ENCODE results near the gene SMARCD2.
"Not testable (repeated sequence)": the region's sequence is repeated elsewhere in the genome, so short reads cannot be mapped to it uniquely, and the experiment has no call there.

SMARCD2 gene

GRCh38 chr17:63842540-63843386, at the start of gene SMARCD2:
SMARCD2 (minus strand) TSS chr17:63842685; CDS start chr17:63842674, 11 bp downstream.
- peaks cover 14% of the 10 kb centered on the region for H3K27me3 ChIP-seq (ENCODE audit: control insufficient read depth, insufficient read depth, low read length)
- H3K36me3 ChIP-seq (ENCODE audit: control insufficient read depth, insufficient read depth, low read length): no peaks in the 10 kb centered on the region
- peak within 1 kb of the TSS; percentile 85 for H3K27ac ChIP-seq (ENCODE audit: low read depth, low read length)

GRCh38 chr17:63889026-63889848, 46.8 kb upstream of the SMARCD2 start:
- H3K9ac ChIP-seq (ENCODE audit: low read depth, low read length); H3K4me3 ChIP-seq (ENCODE audit: low read depth, low read length); H3K4me1 ChIP-seq (ENCODE audit: control insufficient read depth, insufficient read depth, low read length); H3K27ac ChIP-seq (ENCODE audit: low read depth, low read length); H3K27me3 ChIP-seq (ENCODE audit: control insufficient read depth, insufficient read depth, low read length); H3K9me3 ChIP-seq (ENCODE audit: control insufficient read depth, insufficient read depth, low read length); H3K36me3 ChIP-seq (ENCODE audit: control insufficient read depth, insufficient read depth, low read length): not testable (repeated sequence)

More at GRCh38 chr17:63842540-63843386, at the start of gene SMARCD2:
- Histone ChIP-seq H3K9ac (ENCODE audit: low read depth, low read length) (peak within 1 kb of the TSS; percentile 62), H3K9me3 (ENCODE audit: control insufficient read depth, insufficient read depth, low read length) (no peaks in the 10 kb centered on the region), H3K4me3 (ENCODE audit: low read depth, low read length) (peak within 1 kb of the TSS; percentile 83), H3K4me1 (ENCODE audit: control insufficient read depth, insufficient read depth, low read length) (peaks cover 29% of the 10 kb centered on the region)

GRCh38 chr17:63885119-63885518, 42.6 kb upstream of the SMARCD2 start:
- not testable (repeated sequence) for H3K4me1 ChIP-seq (ENCODE audit: control insufficient read depth, insufficient read depth, low read length); H3K9ac ChIP-seq (ENCODE audit: low read depth, low read length); H3K27me3 ChIP-seq (ENCODE audit: control insufficient read depth, insufficient read depth, low read length); H3K4me3 ChIP-seq (ENCODE audit: low read depth, low read length); H3K9me3 ChIP-seq (ENCODE audit: control insufficient read depth, insufficient read depth, low read length); H3K27ac ChIP-seq (ENCODE audit: low read depth, low read length); H3K36me3 ChIP-seq (ENCODE audit: control insufficient read depth, insufficient read depth, low read length)

GRCh38 chr17:63882626-63883126, 40.2 kb upstream of the SMARCD2 start:
- not testable (repeated sequence) for H3K27ac ChIP-seq (ENCODE audit: low read depth, low read length); H3K4me3 ChIP-seq (ENCODE audit: low read depth, low read length); H3K27me3 ChIP-seq (ENCODE audit: control insufficient read depth, insufficient read depth, low read length); H3K9ac ChIP-seq (ENCODE audit: low read depth, low read length); H3K9me3 ChIP-seq (ENCODE audit: control insufficient read depth, insufficient read depth, low read length); H3K4me1 ChIP-seq (ENCODE audit: control insufficient read depth, insufficient read depth, low read length); H3K36me3 ChIP-seq (ENCODE audit: control insufficient read depth, insufficient read depth, low read length)

- Histone ChIP-seq H3K9me3 (ENCODE audit: control insufficient read depth, insufficient read depth, low read length) (no peaks in the 10 kb centered on the region), H3K9ac (ENCODE audit: low read depth, low read length) (no peak within 1 kb of the TSS), H3K4me3 (ENCODE audit: low read depth, low read length) (no peak within 1 kb of the TSS), H3K27ac (ENCODE audit: low read depth, low read length) (no peak within 1 kb of the TSS), H3K4me1 (ENCODE audit: control insufficient read depth, insufficient read depth, low read length) (peaks cover 4% of the 10 kb centered on the region; the same call in 1 of the 2 replicates), H3K27me3 (ENCODE audit: control insufficient read depth, insufficient read depth, low read length) (no peaks in the 10 kb centered on the region), H3K36me3 (ENCODE audit: control insufficient read depth, insufficient read depth, low read length) (no peaks in the 10 kb centered on the region)
Observed at GRCh38 chr17:63881935-63882601, 39.6 kb upstream of the SMARCD2 start, which contains the start of gene GH2. GH2 (minus strand) TSS chr17:63881944; CDS start chr17:63881801, 143 bp downstream.

- H3K27me3 ChIP-seq (ENCODE audit: control insufficient read depth, insufficient read depth, low read length); H3K27ac ChIP-seq (ENCODE audit: low read depth, low read length); H3K9me3 ChIP-seq (ENCODE audit: control insufficient read depth, insufficient read depth, low read length); H3K4me1 ChIP-seq (ENCODE audit: control insufficient read depth, insufficient read depth, low read length); H3K4me3 ChIP-seq (ENCODE audit: low read depth, low read length); H3K9ac ChIP-seq (ENCODE audit: low read depth, low read length); H3K36me3 ChIP-seq (ENCODE audit: control insufficient read depth, insufficient read depth, low read length): not testable (repeated sequence)
Observed at GRCh38 chr17:63881337-63881736, 38.9 kb upstream of the SMARCD2 start.

- Histone ChIP-seq H3K4me3 (ENCODE audit: low read depth, low read length) (no peak overlapping the region), H3K27ac (ENCODE audit: low read depth, low read length) (no peak overlapping the region), H3K9me3 (ENCODE audit: control insufficient read depth, insufficient read depth, low read length) (no peaks in the 10 kb centered on the region), H3K27me3 (ENCODE audit: control insufficient read depth, insufficient read depth, low read length) (no peaks in the 10 kb centered on the region), H3K4me1 (ENCODE audit: control insufficient read depth, insufficient read depth, low read length) (peaks cover 4% of the 10 kb centered on the region; the same call in 1 of the 2 replicates), H3K36me3 (ENCODE audit: control insufficient read depth, insufficient read depth, low read length) (no peaks in the 10 kb centered on the region), H3K9ac (ENCODE audit: low read depth, low read length) (no peak overlapping the region)
Observed at GRCh38 chr17:63880706-63881105, 38.2 kb upstream of the SMARCD2 start.

- not testable (repeated sequence) for H3K27ac ChIP-seq (ENCODE audit: low read depth, low read length); H3K4me1 ChIP-seq (ENCODE audit: control insufficient read depth, insufficient read depth, low read length); H3K36me3 ChIP-seq (ENCODE audit: control insufficient read depth, insufficient read depth, low read length); H3K9me3 ChIP-seq (ENCODE audit: control insufficient read depth, insufficient read depth, low read length); H3K27me3 ChIP-seq (ENCODE audit: control insufficient read depth, insufficient read depth, low read length); H3K4me3 ChIP-seq (ENCODE audit: low read depth, low read length); H3K9ac ChIP-seq (ENCODE audit: low read depth, low read length)
Observed at GRCh38 chr17:63878413-63878812, 35.9 kb upstream of the SMARCD2 start.

- H3K36me3 ChIP-seq (ENCODE audit: control insufficient read depth, insufficient read depth, low read length); H3K9ac ChIP-seq (ENCODE audit: low read depth, low read length); H3K27ac ChIP-seq (ENCODE audit: low read depth, low read length); H3K27me3 ChIP-seq (ENCODE audit: control insufficient read depth, insufficient read depth, low read length); H3K4me3 ChIP-seq (ENCODE audit: low read depth, low read length); H3K9me3 ChIP-seq (ENCODE audit: control insufficient read depth, insufficient read depth, low read length); H3K4me1 ChIP-seq (ENCODE audit: control insufficient read depth, insufficient read depth, low read length): not testable (repeated sequence)
Observed at GRCh38 chr17:63874693-63875092, 32.2 kb upstream of the SMARCD2 start.

GRCh38 chr17:63874061-63874626, 31.7 kb upstream of the SMARCD2 start:
- not testable (repeated sequence) for H3K27ac ChIP-seq (ENCODE audit: low read depth, low read length); H3K4me3 ChIP-seq (ENCODE audit: low read depth, low read length); H3K9me3 ChIP-seq (ENCODE audit: control insufficient read depth, insufficient read depth, low read length); H3K36me3 ChIP-seq (ENCODE audit: control insufficient read depth, insufficient read depth, low read length); H3K4me1 ChIP-seq (ENCODE audit: control insufficient read depth, insufficient read depth, low read length); H3K9ac ChIP-seq (ENCODE audit: low read depth, low read length); H3K27me3 ChIP-seq (ENCODE audit: control insufficient read depth, insufficient read depth, low read length)
